ENCODE data around the gene MYBBP1A. TPM values are rescaled to one million over a fixed set of nuclear protein-coding genes. Genes with fewer than 3 reads are reported as not detected.

The MYBBP1A gene
- total RNA-seq, 1 donor from 2014 or later = 92.0 TPM

- Histone ChIP-seq H3K27me3 (ENCODE audit: control insufficient read depth, insufficient read depth, low read length) (no peaks in the 10 kb centered on the region), H3K36me3 (ENCODE audit: control insufficient read depth, insufficient read depth, low read length) (peaks cover 4% of the 10 kb centered on the region), H3K4me3 (ENCODE audit: low read depth, low read length) (no peak overlapping the region)
- DNase-seq (ENCODE audit: low read depth) = no peak
- no peak for TF ChIP-seq CTCF (IDR thresholded peaks at IDR 0.05; ENCODE audit: insufficient read depth, low read length, poor library complexity, severe bottlenecking)
Observed at GRCh38 chr17:4553669-4554068, 1.5 kb downstream of the MYBBP1A start.

DNA sequence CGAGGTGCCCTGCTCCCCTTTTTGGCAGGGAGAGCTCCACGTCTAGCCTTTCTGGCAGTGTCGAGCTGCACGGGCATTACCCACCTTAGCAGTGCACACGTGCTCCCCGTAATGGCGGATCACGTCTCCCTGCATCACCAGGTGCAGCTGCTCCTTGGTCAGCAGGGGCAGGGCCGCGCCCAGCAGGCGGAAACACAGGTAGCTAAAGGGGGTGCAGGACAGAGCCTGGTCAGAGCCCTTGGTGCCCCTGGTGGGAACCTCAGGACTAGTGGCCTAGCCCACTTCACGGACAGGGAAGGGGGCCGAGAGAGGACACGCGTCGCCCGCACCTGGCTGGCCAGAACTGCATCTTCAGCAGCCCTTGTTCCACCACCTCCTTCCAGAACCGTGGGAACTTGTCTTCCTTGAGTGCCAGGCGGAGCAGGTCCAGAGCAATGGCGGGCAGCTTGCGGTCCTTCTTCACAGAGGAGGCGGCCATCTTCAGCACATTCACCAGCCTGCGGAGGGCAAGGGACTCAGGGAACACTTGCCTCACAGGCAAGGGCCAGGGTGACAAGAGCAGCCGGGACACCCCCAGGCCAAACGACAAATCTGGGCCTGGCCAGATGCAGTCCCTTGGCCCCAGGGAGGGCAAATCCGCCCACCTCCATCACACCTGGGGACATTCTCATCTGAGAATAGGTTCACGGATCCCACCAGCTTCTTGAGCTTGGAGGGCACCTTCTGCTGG is 3.2 kb downstream of the MYBBP1A start:
- H3K4me3 ChIP-seq (ENCODE audit: low read depth, low read length) = no peak overlapping the region
- no peaks in the 10 kb centered on the region for H3K27me3 ChIP-seq (ENCODE audit: control insufficient read depth, insufficient read depth, low read length)
- DNase-seq (ENCODE audit: low read depth) = no peak
- TF ChIP-seq CTCF (IDR thresholded peaks at IDR 0.05; ENCODE audit: insufficient read depth, low read length, poor library complexity, severe bottlenecking) = no peak
- peaks cover 4% of the 10 kb centered on the region for H3K36me3 ChIP-seq (ENCODE audit: control insufficient read depth, insufficient read depth, low read length)

DNA sequence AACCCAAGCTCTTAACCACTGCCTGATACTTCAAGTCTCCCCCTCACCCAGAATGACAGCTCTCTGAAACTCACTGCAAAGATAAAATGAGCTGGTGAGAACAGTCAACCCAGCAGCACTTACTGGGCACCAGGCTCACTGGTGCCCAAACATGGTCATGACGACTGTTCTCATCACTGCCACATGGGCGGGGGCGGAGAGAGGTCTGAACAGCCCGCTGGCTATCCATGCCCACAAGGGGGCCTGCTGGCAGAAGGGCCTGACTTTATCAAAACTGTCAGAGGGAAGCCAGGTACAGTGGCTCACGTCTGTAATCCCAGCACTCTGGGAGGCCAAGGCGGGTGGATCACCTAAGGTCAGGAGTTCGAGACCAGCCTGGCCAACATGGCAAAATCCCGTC is 4.0 kb downstream of the MYBBP1A start:
- Histone ChIP-seq H3K4me3 (ENCODE audit: low read depth, low read length) (no peak overlapping the region), H3K27me3 (ENCODE audit: control insufficient read depth, insufficient read depth, low read length) (no peaks in the 10 kb centered on the region), H3K36me3 (ENCODE audit: control insufficient read depth, insufficient read depth, low read length) (peaks cover 4% of the 10 kb centered on the region)
- TF ChIP-seq CTCF (IDR thresholded peaks at IDR 0.05; ENCODE audit: insufficient read depth, low read length, poor library complexity, severe bottlenecking) = no peak
- DNase-seq (ENCODE audit: low read depth) = no peak

- Histone ChIP-seq H3K4me3 (ENCODE audit: low read depth, low read length) (no peak overlapping the region), H3K27me3 (ENCODE audit: control insufficient read depth, insufficient read depth, low read length) (no peaks in the 10 kb centered on the region), H3K36me3 (ENCODE audit: control insufficient read depth, insufficient read depth, low read length) (peaks cover 4% of the 10 kb centered on the region)
- no peak for DNase-seq (ENCODE audit: low read depth)
- no peak for TF ChIP-seq CTCF (IDR thresholded peaks at IDR 0.05; ENCODE audit: insufficient read depth, low read length, poor library complexity, severe bottlenecking)
Observed at GRCh38 chr17:4550534-4551039, 4.6 kb downstream of the MYBBP1A start.

GRCh38 chr17:4549781-4550533 is 5.2 kb downstream of the MYBBP1A start:
- DNase-seq (ENCODE audit: low read depth) = no peak
- Histone ChIP-seq H3K36me3 (ENCODE audit: control insufficient read depth, insufficient read depth, low read length) (peaks cover 4% of the 10 kb centered on the region), H3K27me3 (ENCODE audit: control insufficient read depth, insufficient read depth, low read length) (no peaks in the 10 kb centered on the region), H3K4me3 (ENCODE audit: low read depth, low read length) (no peak overlapping the region)
- no peak for TF ChIP-seq CTCF (IDR thresholded peaks at IDR 0.05; ENCODE audit: insufficient read depth, low read length, poor library complexity, severe bottlenecking)
